Fibroblast of skin of back (primary cell): ENCODE data around the gene DENND10.
"Not testable (repeated sequence)": the region's sequence is repeated elsewhere in the genome, so short reads cannot be mapped to it uniquely, and the experiment has no call there.

Source experiments
- DNase-seq: peaks from one replicate; pipeline ENCODE4 v3.0.0-alpha.2; 2013

Gene DENND10

DNA sequence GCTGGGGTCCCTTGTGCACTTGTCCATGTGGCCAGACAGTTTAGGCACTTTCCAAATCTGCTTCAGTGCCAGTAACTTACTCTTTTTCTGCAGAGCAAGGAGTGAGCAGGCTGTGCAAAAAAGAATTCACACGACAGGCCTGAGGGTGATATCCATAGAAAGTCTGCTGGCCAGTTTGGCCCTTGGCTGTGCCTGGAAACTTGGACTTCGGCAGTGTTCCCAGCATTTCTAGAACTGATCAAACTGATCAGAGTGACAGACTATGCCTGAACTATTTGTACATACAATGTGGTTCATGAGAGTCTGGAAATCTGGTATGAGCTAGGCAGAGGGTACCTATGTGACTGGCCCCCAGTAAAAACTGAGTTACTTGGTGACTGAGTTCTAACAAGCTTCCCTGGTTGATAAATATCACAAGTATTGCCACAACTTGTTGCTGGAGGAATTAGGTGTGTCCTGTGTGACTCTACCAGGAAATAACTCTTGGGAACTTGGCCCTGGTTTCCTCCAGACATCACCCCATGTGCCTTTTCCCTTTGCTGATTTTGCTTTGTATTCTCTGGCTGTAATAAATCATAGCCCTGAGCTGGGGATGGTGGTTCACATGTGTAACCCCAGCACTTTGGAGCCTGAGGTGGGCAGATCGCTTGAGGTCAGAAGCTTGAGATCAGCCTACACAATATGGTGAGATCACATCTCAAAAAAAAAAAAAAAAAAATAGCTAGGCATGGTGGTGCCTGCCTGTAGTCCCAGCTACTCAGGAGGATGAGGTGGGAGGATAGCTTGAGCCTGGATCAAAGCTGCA lies 3.3 kb upstream of the DENND10 start:
- DNase-seq: no peak

DNA sequence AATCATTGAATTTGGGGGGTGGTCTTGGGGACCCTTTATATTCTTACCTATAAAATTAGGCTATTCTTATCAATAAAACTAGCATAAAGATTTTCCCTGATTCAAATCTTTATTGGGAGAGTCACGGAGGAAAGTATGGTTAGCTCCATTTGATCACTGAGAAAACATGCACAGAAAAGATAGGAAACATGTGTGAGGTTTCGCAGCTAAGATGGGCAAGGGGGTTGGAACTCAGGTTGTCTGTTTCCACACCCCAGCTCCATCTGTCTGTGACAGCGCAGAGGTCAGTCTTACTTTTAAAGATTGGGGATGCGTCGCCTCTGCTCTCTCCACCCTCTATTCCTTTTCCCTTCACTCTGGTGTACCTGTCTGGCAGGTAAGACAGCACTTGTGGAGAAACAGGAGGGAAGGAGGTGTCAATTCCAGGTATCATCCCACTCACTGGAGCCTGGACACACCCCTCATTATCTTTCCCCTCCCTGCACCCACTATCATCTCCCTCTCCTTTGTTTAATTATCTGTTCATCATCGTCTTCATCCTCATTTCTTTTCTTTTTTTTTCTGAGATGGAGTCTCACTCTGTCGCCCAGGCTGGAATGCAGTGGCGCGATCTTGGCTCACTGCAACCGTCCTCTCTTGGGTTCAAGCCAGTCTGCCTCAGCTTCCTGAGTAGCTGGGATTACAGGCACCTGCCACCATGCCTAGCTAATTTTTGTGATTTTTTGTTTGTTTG lies 2.4 kb upstream of the DENND10 start:
- no peak for DNase-seq

DNA sequence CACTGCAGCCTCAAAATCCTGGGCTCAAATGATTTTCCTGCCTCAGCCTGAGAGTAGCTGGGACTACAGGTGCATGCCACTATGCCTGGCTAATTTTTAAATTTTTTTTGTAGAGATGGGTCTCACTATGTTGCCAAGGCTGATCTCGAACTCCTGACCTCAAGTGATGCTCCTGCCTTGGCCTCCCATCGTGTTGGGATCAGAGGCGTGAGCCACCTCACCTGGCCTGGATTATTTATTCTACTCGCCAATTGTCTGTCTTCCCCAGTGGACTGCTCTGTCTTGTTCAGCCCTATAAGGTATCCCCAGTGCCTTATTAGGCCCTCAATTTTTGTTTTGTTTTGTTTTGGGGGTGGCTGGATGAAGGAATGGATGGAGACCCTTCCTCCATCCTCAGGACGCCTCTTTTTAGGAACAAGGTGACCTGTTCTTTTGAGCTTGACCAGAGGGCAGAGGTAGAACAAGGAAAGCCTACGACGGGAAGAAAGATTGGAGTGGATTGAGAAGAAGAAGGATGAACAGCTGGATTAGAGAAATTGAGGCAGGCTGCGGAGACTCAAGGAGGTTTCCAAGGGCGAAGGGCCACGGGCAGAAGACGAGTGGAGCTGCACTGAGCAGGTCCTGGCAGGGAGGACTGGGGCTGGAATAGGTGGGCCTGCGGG lies 541 bp upstream of the DENND10 start:
- DNase-seq: no peak

DNA sequence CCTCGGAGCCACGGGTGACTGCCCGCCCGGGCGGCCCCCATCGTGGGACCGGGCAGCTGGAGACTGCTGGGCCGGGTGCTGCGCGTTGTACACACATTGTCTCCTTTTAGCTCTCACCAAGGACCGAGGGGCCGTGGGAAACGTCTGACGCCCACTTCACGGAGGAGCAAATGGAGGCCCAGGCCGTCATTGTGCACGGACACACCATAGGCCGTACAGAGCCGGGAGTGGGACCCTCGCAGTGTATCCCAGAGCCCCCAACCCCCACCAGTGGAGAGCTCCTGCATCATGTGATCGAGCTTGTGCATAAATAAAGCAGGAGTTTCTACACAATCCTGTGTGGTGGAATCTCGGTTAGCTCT lies 722 bp downstream of the DENND10 start:
- peak; percentile 11 for DNase-seq

DNA sequence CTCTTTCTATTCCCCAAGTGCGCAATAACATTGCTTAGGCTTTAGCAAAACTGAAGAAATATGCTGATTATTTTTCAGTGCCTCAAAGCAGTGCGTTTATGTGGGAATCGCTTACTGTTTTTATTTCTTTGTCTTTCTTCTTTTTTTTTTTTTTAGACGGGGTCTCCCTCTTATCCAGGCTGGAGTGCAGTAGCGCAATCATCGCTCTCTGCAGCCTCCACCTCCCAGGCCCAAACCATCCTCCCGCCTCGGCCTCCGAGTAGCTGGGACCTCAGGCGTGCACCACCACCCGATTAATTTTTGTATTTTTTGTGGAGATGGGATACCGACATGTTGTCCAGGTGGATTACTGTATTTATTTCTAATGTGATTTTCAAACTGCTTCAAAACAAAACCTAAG lies 1.2 kb downstream of the DENND10 start:
- DNase-seq: no peak

DNA sequence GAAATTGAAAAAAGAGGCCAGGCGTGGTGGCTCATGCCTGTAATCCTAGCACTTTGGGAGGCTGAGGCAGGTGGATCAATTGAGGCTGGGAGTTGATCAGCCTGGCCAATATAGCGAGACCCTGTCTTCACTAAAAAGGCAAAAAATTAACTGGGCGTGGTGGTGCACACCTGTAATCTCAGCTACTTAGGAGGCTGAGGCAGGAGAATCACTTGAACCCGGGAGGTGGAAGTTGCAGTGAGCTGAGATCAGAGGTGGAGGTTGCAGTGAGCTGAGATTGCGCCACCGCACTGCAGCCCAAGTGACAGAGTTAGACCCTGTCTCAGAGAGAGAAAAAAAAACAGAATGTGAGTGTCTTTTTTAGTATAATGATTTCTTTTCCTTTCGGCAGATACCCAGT lies 2.0 kb downstream of the DENND10 start:
- not testable (repeated sequence) for DNase-seq

DNA sequence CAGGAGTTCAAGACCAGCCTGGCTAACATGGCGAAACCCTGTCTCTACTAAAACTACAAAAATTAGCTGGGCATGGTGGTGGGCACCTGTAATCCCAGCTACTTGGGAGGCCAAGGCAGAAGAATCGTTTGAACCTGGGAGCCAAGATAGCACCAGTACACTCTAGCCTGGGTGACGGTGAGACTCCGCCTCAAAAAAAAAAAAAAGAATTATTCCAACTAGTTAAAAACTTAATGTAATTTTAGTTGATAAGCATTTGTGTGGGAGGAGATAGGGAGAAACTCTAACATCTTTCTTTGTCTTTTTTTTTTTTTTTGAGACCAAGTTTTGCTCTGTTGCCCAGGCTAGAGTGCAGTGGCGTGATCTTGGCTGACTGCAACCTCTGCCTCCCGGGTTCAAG lies 3.2 kb downstream of the DENND10 start:
- not testable (repeated sequence) for DNase-seq

DNA sequence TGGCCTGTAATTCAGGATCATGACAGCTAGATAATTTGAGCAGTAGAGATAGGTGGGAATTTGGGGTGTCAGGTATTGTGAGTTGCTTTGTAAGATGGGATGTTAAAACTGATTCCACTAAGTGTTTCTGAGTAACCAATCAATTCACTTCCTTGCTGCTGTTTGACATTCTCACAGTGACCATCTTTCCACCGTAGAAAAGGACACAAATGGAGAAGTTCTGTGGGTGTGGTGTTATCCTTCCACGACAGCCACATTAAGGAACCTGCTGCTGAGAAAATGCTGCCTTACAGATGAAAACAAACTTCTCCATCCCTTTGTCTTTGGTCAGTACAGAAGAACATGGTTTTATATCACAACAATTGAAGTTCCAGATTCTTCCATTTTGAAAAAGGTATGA lies 3.9 kb downstream of the DENND10 start:
- not testable (repeated sequence) for DNase-seq

DNA sequence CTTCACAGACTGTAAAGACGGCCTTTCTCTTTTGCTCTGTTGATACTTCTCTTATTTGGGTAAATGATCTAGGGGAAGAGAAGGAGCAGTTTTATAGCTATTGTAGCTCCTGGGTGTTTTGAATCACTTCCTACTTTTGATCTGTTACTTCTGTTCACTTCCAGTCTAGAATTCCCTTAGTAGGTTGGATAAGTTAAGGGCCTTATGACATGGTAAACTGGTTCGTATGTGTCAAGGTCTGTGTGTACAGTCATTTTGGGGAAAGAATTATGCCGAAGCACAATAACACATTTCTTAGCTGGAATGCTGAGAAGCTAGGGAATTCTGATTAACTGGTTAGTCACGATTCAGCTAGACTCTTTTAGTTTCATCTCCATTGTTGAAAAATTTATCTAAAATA lies 8.1 kb downstream of the DENND10 start:
- DNase-seq: peak; percentile 47

DNA sequence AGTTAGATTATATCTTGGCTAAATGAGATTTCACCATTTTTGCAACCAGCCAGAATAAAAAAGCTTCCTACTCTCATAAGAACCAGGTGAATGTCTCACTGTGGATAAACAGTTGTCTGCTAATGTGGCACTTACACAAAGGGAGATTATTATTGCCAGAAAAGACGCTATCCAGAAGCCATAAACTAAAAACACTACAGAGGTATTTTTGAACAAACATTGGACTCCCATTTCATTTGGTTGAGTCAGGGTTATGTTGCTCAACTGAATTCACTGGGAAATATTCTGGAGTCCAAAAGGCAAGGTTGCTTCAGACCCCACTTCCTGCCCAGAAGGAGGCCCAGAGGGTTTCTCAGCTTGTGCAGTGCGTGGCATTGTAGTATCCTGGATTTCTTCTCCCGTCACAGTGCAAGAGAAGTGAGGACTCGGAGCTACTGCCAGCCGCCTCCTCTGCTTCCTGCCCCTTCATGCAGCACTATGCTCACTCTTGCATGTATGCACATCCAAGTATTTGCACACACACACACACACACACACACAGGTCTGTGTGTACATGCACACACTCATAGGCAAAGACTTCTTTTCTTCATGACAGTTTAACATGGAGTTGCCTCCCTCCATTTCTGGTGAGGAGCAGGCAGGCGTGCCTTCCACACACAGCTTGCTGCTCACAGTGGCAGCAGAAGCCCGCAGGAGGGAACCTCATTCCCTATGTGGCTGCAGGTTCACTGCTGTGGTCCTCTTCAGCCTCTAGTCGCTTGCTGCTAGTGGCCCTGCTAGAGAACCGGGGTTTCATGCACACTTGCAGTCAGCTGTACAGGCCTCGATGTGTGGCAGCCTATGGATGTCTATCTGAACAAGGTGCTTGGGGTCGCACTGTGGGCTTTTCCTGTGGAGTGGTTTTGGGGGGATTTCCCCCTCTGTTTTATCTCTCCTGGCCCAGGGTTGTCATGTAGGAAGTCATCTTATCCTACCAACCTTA lies 10.1 kb downstream of the DENND10 start:
- peak; percentile 73 for DNase-seq

DNA sequence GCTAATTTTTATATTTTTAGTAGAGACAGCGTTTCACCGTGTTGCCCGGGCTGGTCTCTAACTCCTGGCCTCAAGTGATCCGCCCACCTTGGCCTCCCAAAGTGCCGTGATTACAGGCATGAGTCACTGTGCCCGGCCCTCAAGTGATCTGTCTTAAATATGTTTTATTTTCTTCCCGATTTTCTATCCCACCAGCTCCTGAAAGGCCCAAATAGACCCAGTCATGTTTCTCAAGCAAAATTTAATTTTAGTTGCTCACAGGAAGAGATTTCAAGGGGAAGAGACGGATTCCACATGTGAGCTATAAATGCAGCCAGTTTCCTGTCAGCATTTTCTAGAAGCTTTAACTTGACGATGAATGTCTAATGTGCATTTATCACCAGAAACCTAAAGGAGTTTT lies 12.0 kb downstream of the DENND10 start:
- DNase-seq: no peak

DNA sequence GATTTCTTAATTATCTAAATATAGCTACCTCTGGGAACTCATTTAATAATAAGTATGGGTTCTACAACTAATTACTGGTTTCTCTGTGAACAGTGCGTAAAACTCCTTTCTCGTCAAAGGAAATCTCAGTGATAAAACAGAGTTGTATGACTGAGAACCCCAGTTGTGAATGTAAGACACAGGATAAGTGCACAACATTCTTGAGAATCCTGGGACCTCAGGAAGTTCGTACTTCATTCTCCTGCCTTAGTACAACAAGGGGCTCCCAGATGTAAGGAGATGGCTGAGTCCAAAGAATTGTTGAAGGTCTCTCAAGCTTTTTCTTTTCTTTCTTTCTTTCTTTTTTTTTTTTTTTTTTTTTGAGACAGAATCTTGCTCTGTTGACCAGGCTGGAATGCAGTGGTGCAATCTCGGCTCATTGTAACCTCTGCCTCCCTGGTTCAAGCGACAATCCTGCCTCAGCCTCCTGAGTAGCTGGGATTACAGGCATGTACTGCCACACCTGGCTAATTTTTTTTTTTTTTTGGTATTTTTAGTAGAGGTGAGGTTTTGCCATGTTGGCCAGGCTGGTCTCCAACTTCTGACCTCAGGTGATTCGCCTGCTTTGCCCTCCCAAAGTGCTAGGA lies 12.5 kb downstream of the DENND10 start:
- DNase-seq: no peak

DNA sequence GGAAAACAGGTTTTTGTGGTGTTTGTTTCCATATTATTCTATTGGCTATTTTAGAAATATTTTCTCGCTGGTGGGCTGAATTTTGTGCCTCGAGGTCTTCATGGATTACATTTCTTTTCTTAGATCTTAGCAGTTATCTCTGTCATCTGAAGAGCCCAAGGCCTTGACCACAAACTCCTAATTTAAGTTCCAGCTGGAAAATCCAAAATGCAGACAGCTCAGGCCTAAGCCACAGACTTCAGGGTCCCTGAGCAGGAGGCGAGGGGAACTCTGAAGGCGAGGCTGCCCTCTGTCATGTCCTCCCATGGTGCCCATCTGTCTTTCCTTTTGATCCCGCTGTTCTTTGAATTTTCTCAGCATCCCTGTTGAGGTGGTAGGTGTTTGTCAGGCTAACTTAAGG lies 14.3 kb downstream of the DENND10 start:
- no peak for DNase-seq

DNA sequence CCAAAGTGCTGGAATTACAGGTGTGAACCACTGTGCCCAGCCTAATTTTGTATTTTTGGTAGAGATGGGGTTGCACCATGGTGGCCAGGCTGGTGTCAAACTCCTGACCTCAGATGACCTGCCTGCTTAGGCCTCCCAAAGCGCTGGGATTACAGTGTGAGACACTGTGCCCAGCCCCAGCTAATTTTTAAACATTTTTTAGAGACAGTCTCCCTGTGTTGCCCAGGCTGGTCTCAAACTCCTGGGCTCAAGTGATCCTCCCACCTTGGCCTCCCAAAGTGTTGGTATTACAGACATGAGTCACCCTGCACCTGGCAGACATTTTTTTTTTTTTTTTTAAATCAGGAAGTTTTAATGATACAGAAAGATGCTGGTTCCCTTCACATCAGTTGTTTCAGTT lies 15.5 kb downstream of the DENND10 start:
- no peak for DNase-seq

DNA sequence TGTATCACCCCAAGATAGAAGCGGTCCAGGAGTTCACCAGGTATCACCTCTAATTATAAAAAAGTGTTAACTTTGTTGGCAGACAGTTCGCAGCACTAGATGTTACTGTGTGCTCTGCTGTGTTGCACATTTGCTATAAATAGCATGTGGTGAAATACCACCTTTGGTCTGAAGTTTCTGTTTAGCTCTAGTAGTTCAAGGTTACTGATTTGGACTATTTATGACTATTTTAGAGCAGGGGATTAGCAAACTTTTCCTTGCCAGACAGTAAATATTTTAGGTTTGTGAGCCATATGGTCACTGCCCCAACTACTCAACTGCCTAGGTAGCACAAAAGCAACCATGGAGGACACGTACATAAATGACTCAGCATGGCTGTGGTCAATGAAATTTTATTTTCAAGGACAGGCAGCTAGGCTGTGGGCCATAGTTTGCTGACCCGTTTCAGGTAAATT lies 16.5 kb downstream of the DENND10 start:
- DNase-seq: no peak

DNA sequence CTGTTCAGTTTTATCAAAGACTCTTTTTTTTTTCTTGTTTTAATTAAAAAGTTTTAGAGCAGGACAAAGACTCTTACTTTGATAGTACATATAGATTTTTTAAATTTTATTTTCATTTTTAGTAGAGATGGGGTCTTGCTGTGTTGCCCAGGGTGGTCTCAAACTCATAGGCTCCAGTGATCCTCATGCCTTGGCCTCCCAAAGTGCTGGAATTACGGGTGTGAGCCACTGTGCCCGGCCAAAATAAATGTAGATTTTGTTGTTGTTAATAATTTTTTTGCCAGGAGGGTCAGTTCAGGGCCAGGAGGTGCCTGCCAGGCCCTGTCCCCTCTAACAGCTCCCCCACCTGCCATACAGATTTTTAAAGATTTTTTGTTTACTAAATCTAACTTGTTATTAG lies 17.0 kb downstream of the DENND10 start:
- no peak for DNase-seq

DNA sequence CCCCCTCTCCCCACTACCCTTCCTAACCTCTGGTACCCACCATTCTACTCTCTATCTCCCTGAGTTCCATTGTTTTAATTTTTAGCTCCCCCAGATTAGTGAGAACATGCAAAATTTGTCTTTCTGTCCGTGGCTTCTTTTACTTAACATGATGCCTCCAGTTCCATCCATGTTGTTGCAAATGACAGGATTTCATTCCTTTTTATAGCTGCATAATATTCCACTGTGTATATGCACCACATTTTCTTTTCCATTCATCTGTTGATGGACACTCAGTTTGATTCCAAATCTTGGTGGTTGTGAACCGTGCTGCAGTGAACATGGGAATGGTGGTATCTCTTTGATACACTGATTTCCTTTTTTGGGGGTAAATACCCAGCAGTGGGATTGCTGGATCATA lies 22.0 kb downstream of the DENND10 start:
- DNase-seq: no peak

DNA sequence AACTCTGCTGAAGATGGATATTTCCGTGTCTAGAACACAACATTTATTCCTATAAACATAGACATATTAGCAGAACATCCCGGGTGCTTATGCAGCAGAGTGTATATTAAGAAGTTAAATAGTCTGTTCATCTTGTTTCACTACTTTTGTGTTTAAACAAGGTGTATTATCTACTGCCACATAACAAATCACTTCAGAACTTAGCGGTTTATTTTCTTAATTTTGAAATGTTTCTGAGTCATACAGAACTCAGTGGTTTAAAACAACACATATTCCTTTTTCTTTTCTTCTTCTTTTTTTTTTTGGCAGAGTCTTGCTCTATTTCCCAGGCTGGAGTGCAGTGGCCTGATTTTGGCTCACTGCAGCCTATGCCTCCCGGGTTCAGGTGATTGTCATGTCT lies 25.8 kb downstream of the DENND10 start:
- no peak for DNase-seq

DNA sequence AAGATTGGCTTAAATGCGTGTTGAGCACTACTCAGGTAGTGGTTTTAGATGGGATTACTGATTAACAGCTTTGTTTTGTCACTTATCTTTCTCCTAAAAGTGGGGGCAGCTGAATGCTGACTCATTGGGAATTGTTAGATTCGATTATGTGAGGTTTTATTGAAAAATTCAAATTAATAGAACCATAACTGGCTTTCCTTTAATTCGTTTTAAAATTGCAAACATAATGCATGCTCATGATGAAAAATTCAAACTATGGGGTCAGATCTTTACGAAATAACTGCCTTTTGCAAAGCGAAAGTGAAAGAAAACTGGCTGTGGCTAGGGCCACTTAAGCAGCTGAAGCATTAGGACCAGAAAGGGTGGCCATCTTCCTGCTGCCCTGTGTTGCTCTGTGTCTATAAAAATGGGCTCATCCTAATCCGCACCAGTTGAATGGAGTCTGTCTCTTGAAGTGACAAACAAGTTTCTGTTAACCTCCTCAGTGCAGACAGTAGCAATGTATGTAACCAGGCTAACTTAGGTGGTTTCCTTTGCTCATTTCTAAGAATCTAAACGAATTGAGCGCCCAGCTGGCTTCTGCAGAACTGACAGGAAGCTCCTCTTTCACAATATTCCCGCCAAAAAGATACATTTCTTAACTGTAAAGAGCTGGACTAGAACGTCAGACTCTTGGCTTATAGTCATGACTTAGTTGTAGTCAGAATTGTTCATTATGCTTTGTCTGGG lies 27.8 kb downstream of the DENND10 start:
- peak; percentile 13 for DNase-seq

DNA sequence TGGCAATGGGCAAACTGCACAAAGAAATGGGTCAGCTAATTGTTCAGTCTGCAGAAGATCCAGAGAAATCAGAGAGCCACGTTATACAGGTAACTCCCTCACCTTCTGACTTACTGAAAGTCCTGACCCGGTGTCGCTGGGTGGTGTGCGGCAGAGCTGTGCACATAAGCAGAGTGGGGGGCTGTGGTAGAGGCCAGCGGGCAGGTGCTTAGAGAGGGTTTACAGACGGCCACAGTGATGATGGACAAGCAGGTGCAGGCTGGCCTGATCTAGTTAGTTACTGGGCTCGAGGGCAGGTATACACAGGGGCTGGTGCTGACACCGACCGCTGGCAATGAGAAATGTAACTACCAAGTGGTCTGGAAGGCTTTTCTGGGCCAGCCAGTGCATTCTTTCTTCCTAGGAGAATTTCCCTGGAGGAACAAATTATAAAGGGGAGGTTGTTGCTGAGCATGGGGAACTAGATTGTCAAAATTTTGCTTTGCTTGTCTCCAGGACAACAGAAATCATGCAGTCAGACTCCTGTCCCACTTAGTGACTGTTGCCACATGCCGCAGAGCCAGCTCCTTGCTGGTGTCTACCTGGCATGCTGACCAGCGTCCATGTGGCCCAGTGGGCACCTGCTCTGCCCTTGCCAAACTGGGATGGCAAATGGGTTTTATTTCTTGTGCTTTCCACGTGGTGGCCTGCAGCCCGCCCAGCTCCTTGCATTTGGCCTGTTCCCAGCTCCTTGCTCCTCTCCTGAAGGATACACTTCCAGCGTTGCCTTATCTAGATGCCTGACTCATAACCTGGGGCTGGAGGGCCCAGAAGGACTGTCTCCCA lies 28.8 kb downstream of the DENND10 start:
- DNase-seq: no peak
